Kidney capillary endothelial cell (primary cell): ENCODE results near the gene CABLES2.
A peak's percentile ranks its signal among the peaks of the same experiment; 100 is the strongest.

Source experiments
- DNase-seq: peaks from one replicate; pipeline ENCODE4 v3.0.0-alpha.2; 2018; ENCODE audit warnings: low spot score

CABLES2 gene

DNA sequence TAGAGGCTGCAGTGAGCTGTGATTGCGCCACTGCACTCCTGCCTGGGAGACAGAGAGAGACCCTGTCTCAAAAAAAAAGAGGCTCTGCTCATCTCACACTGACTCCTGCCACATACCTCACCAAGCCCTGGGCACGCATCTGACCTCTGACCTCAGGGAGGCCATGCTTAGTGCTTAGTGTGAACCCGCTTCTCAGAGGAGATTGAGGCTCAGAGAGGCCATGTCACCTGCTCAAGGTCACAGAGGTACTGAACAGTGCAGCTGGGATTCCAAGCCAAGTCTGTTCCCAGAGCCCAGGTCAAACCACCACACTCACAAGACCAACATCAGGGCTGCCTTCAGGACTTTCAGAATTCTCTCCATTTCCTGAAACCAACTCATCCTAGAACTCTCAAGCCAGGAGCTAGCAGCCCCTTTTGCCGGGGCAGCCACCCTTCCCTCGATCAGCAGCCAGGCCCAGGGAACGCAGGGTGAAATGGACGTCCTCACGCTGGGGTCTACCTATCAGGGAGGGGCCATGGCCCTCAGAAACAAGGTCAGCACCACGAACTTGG is 2.9 kb downstream of the CABLES2 start:
- DNase-seq: no peak

DNA sequence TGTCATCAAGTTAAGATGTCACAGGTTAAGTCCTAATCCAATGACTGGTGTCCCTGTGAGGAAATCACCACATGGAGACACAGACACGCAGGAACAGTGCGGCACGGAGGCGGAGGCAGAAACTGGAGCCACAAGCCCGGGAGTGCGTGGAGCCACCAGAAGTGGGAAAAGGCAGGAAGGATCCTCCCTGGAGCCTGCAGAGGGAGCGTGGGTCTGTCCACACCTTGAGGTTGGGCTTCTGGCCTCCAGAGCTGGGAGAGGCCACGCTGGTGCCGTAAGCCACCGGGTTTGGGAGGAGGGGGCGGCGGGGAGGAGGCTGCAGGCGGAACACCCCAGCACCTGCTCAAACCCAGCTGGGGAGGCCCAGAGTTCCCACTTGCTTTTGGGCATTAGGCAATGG is 3.8 kb downstream of the CABLES2 start:
- DNase-seq: no peak

DNA sequence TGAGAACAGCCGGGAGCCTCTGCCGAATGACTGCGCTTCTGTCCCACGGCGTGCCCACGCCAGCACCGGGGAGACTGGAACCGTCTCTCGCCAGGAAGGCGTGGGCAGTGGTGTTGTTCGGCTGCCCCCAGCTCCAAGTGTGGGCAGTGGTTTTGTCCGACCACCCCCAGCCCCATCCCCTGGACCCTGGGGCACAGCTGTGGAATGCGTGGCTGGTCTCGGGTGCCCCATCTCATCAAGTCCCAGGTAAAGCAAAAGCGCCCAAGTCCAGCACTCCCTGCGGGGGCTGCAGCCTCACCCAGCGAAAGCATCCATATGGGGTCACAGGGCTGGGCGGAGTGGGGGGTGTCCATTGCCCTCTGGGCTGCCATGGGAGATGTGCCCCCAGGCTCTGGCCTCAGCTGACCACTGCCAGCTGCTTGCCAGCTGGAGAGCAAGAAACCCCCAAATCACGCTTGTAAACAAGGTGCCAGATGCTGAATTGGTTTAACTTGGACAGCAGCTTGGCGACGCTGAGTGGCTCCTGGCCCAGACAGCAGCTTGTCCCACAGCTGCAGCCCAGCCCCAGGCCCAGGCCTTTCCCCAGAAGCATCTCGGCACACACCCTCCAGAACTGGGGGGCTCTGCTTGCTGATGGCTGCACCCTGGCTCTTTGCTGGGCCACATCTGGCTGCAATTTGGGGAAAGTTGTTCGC is 4.5 kb downstream of the CABLES2 start:
- no peak for DNase-seq

DNA sequence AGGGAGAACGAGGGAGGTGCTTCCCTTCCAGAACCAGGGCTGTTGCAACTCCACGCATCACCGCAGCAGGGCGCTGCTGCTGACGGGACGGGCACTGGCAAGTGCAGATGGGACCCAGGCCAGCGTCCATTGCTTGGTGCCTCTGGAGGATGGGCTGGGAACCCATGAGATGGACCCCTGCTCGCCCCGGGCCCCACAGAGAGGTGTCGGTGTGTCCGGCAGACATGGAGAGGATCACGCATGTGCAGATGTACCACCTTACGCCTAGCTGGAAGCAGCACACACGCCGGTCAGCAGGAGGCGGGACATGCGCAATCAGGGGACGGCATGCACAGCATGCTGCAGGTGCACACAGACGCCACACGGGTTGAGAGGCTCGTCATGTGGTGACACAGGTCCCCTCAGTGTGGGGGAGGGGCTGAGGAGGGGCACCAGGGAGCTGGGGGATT is 5.7 kb downstream of the CABLES2 start:
- no peak for DNase-seq

DNA sequence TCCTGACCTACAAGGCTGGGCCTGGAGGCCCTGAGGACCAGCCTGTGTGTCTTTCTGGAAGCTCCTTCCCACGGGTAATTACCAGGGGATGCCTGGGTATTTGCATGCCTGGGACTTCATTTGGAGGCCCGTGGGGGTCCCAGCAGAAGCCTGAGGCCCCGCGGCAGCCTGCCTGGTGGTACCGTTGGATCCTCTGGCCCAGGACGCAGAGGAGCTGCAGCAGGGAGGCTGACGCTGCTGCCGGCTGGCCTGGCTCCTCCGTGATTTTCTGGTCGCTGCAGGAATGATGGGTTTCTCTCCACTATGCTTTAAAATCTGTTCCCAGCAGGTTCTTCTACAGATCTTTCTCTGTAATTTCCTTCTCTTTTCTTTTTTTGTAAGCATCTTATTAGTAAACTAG is 6.5 kb downstream of the CABLES2 start:
- DNase-seq: no peak

DNA sequence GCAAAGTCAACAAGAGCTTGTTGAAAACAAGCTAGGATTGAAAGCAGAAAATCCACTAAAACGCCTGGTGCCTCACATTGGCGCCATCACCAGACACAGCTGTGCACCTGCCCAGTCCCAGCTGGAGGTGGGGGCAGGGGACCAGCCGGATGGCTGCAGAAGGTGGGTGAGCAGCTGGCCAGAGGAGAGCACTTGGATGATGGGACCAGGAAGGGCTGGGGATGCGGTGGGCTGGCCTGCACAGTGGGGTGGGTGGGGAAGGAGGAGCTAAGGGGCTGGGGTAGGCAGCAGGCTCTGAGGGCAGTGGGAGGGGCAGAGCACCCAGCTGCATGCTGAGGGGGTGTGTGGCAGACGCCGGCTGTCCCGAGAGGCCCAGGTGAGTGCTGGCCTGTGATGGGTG is 7.1 kb downstream of the CABLES2 start:
- no peak for DNase-seq

DNA sequence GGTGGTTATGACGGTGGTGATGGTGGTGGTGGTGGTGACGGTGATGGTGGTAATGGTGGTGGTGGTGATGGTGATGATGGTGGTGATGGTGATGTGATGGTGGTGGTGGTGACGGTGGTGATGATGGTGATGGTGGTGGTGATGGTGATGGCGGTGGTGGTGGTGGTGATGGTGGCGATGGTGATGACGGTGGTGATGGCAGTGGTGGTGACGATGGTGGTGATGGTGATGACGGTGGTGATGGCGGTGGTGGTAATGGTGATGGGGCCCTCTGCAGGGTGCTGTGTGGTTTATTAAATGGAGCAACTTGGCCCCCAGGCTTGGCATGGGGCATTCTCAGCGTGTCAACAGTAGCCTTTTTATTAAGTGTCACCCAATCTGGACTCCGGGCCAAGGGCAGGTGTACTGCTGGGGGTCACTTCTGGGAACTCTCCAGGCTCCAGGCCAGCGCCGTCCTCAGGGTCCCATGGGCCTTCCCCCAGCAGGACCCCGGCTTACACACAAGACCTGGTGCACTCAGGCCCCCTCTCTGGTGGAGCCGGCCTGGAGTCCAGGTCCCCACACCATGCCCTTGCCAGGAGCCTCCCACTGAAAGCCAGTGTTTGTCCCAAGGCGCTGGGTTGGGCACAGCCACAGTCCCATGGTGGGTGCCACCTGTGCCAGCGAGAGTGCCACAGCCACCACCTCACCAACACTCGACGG is 8.8 kb downstream of the CABLES2 start:
- no peak for DNase-seq

DNA sequence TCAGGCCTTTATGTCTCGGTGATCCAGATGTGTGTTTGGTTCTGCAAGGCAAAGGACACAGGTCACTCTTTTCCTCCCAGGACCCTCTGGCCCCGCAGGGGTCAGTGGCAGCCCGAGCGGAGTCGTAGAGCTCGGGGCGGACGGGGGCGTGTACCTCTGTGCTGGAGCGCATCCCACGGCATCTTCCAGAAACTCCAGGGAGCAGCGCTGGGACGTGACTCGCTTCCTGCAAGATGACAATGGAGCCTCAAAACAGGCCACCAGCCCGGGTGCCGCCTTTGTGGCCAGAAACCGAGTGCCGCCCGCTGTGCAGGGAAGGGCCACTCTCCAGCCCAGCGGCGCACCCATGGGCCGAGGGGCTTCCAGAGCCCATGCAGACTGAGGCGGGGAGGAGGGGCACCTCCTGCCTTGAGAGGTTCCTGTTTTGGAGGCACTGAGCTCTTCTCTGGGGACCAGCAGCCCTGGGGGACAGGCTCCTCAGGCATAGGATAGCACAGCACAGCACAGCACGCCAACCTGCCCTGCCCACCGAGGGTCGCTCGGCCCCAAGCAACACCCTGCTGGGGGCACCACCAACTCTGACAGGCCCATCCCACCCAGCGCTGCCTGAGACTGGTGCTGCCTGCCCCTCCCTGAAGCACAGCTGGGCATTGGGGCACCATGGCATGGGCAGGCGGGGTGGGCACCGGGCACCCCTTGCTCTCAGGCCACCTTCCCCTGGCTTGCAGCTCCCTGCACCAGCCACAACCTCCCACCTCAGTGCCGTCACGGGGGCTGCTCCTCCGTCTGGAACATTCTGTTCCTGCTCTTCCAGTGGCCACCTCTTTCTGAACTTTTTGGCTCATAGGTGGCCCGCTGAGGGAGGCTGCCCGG is 10.5 kb downstream of the CABLES2 start:
- DNase-seq: peak; percentile 47

DNA sequence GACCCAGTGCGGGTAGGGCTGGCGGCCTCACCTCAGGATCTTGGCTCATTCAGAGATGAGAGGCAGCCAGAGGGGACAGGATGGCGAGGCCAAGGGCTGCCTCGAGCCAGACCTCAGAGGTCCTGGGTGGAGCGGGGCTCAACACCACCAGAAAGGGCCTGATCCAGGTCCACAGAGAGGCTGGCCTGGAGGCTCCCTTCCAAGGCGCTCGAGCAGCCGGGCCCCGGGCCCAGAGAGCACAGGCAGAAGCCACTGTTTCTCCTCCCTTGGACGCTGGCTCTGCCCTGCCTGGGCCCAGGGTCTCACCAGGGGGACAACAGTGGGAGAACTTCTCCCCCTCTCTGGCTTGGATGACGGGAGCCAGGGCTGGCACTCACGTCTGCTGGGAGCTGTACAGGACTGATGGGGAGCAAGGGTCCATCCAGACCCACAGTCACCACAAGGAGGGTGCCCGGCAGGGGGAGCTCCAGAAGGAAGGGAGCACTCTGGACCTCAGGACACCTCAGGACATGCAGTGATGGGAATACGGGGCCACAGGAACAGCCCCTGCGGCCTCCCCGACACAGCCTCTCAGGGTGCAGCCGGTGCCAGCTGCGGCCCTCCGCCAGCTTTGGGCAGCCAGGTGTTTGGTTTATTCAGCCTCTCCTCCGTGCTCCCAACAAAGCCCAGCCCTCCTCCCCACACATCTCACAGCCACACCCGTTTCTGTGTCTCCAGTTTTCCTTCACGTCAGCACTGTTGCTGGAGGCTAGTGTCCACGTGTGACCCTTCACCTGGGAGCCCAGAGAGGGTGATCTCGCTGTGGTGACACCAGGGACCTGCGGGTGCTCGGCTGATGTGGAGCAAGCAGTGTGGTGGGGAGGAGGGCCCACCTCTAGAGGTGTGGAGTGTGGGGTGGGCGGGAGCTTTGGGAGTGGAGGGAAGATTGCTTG is 11.5 kb downstream of the CABLES2 start:
- no peak for DNase-seq

DNA sequence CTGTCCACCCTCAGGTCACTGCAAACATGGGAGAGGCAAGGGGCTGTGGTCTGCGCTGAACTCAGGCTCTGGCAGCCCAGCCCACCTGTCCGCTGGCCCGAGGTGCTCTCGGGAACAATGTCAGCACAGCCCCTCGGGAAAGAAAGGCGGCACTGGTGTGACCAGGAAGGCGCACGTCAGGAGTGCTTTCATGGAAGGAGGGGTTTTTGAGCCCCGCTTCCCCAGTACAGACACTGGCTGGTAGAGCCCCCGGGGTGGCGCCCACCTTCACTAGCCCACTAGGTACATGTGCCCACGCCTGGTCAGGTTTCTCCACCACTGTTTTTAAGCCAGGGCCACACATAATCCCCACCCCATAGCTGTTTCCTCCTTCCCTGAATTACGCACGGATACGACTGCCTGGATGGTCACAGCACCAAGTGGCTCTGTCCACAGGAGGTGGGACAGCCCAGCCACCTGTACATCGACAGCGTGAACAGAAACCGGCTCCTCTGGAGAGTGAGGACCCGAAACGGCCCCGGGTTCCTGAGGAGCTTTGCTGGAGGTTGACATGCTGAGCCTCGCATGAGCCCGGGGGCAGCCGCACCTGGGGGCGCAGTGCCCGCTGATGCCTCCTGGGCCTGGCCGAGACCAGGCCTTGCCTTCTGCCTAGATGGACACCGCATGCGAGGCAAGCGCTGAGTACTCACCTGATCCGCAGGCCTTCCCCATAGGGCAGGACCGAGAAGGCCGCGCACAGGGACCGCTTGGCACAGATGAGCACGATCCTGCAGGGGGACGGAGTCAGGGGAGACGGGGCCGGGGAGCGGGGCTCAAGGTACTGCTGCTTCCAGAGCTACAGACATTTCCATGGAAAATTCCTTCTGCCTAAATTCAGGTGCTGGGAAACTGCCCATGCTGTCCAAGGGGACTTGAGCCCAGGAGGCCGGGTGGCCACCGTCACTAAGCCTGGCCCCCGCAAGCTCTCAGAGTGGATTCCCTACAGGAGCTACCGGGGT is 12.5 kb downstream of the CABLES2 start:
- DNase-seq: no peak

DNA sequence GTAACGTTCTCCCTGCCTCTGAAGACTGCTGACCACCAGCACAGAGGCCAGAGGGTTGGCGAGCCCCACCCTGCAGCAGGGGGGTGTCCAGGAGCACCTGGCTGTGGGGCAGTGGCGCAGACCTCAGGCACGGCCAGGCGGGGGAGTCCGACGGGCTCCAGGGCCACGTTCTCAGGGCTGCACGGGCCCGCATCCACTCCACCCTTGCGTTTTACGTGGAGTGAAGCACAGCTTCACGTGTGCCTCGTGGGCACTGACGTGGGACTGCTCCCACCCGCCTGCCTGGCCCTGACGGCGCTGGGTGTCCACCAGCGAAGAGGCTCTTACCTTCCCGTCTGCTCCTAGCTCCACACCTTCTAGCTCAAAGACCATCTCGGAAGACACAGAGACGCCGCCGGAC is 13.3 kb downstream of the CABLES2 start:
- DNase-seq: no peak

DNA sequence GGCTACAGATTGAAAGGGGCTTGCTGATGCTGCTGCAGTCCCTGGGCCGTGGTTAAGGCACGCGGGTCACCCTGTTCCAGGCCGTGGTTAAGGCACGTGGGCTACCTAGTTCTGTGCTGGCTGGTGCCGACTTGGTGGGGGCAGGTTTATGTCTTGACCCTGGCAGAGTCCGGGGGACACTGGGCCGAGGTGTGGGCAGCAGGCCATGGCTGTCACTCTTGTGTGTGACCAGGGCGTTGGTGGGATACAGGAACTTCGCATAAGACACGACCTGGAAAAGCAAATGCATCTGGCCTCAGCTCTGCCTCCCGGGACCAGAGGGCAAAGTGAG is 13.8 kb downstream of the CABLES2 start:
- DNase-seq: no peak

DNA sequence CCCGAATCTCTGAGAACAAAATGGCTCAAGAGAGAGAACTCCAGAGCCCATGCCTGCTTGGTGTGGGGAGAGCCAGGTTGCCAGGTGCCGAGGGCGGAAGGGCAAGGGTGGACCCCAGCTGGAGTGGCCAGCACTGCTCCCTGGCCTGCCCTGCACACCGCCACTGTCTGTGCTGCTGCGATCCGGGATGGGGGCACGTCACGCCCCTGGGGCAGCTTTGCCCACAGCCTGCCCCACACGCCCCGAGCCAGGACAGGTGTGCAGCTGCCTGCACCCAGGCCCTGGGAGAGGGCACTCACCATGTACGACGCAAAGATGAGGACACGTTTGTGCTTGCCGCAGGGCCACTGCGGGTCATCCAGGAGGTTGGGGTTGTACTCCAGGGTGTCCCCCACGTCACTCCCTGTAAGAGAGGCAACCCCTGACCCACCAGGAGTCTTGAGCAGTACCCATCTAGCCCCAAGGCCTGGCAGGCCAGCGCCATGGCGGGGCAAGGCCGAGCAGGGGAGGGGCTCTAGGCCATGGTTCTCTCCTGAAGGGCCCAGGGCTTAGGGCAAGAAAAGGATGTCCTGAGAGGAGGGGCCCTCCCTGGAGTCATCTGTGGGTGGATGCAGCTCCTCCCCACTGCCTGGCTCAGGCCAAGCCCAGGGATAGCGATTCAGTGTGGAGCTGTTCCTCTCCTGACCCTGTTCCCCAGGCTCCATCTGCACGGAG is 14.3 kb downstream of the CABLES2 start:
- DNase-seq: no peak

DNA sequence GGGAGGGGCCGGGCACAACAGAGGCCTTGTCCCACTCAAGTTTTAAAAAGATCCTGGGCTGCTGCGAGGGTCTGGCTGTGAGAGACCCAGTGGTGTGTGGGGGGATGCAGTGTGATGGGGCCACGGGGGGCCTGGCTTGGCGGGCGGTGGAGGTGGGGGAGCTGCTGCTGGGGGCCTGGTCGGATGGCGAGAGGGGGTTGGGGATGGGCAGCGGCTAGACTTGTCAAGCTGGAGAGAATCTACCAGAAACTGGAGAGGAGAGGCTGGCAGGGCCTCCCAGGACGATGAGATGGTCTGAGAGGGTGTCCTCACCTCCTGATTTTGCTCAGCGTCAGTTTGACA is 15.0 kb downstream of the CABLES2 start:
- DNase-seq: no peak

DNA sequence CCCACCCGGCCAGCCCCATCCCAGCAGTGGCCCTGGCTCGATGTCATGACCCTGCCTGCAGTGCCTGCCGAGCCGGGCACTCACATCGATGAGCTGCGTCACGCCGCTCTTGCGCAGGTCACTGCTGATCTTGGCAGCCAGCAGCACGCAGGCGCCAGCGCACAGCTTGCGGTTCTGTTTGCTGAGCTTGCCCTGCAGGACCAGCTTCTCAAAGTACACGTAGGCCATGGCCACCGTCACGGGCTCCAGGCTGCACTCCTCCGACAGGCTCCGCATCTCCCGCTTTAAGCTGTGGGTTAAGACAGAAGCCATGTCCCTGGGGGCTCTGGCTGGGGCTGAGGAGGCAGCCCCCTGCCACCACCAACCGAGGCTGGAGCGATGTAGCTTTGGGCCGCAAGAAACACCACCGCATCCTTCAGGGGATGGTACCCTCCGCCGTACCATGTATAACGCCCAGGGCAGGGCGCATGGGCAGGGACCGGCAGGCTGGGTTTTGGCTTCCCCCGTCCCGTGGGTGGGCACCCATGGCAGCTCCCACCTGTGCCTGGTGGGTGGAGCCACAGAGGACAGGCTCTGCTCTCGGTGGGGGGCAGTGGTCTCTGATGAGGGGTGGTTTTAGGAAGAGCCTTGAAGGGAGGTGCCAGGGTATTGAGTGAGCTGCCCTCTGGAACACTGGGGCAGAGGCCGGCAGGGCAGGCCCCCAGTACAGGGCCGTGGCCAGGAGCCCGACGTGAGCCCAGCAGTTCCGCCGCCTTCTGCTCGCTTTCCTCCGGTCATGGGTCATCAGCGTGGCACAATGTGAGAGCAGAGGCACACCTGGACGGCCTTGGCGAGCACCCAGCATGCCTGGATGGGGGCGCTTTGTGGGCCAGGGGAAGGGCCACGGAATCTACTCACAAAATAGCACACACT is 15.7 kb downstream of the CABLES2 start:
- no peak for DNase-seq

DNA sequence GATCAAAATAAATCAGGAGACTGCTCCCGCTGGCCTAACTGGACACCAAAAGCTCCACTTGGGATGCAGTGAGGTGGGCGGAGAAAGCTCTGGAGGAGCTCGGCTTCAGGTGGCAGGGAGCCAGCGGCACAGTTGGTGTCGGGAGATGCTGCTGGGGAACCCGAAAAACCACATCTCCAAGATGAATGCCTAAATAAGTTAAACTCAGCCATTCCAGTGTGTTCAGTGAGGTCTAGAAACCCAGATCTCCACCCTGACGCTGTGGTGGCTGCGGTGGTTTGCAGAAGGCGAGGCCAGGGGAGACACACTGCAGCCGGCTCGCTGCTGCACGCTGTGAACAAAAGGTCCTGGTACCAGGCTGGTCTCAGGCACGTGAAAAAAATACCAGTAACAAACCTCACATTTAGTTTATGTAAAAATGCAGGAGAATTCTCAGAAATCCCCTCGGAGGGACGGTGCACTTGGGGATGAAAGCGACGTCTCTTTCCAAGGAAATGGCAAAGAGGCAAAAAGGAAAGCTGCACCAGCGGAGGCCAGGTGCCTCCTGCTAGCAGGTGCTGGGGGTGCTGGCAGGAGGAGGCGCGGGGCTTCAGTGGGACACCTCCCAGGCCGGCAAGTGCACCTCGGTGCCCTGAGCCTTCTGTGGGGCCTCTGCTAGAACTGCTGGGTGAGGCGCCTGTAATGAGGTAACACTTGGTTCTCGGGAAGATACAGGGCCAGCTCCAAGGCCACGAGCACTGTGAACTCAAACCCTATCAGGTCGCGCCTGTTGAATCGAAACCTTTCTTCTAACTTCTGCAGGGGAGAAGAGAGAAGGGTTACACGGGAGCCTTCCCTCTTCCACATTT is 16.5 kb downstream of the CABLES2 start:
- DNase-seq: no peak

DNA sequence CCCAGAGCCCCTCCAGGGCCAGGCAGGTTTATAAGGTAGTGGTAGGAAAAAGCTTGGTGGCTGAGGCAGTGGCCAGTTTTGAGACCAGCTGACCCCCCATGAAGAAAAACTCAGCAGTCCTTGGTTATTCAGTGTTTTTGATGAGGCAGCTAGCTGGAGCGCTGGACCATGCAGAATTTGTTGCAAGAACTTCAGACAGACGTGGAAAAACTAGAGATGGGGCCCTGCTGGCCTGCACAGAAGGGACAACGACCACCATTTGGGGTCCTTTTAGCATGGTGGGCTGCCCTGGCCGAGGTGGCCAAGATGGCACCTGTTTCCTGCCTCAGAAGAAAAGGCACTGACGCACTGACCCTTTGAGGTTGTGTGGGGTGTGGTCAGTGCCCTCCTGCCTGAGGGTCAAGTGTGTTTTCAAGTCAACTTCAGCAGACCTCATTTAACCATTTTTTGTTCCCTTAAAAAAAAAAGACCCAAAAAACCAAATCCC is 17.4 kb downstream of the CABLES2 start:
- DNase-seq: no peak
